Erythroblast (primary cell): ENCODE measurements around the gene TELO2.

Experiments
- GATA1 ChIP-seq: IDR thresholded peaks from 2 replicates; pipeline ENCODE4 v1.6.1; 2011; ENCODE audit warnings: low read depth, mild to moderate bottlenecking, control low read depth, low read length, moderate library complexity
- POLR2A ChIP-seq: IDR thresholded peaks from 2 replicates; pipeline ENCODE4 v1.6.1; 2011; ENCODE audit warnings: mild to moderate bottlenecking, low read length

DNA sequence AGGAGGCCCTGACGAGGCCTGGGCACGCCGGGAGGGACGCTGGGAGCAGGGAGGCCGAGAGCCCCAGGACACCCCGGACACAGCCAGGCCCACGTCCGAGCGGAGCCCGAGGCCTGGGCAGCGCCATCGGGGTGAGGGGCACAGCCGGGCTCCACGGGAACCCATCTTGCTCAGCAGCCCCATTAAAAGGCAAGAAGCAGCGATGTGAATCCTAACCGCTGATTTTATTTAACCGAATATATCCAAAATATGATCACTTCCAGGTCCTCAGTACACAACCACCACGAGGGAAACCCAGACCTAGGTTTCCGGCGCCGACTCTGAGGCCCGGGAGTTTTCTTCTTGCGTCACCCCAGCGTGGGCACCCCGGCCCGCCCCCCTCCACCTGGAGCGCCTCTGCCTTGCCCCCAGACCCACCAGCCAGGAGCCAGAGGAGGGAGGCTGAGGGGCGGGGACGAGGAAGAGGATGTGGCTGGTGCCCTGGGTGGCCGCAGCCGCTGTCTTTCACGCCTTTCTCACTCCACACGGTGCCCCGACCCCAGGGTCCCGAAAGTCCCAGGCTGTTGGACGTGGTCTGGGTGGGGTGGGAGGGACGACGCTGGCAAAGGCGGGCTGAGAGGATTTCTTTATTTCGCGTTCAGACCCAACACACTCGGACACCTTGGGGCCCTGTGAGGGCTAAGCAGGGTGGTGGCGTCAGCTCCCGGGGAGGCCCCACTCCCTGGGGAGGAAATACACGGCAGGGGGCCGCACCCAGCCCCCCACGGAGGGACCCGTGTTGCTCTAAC is 48.2 kb upstream of the TELO2 start:
- TF ChIP-seq POLR2A (no peak), GATA1 (no peak)
